Activated T-helper 17 cell treated with anti-CD3 and anti-CD28 coated beads, Interleukin-2, amount 50 U/mL, for 72 hours (primary cell): ENCODE results near the gene LRP1B. TPM values are rescaled to one million over a fixed set of nuclear protein-coding genes. Genes with fewer than 3 reads are reported as not detected.

ENCODE experiments used
- ATAC-seq: fragments of 150-1000 bp; cut with Tn5 transposase; replicated peaks from 2 replicates; pipeline ENCODE4 v1.10.0; 2021; ENCODE audit warnings: mild to moderate bottlenecking, moderate library complexity
- H3K27ac Mint-ChIP-seq: one replicate; pipeline ENCODE4 v1.8.0; 2022; ENCODE audit warnings: mixed read lengths
- H3K27me3 Mint-ChIP-seq: one replicate; pipeline ENCODE4 v1.8.0; 2022; ENCODE audit warnings: mixed read lengths
- H3K36me3 Mint-ChIP-seq: one replicate; pipeline ENCODE4 v1.8.0; 2022; ENCODE audit warnings: low read depth, mild to moderate bottlenecking, mixed read lengths
- H3K4me1 Mint-ChIP-seq: one replicate; pipeline ENCODE4 v1.8.0; 2022; ENCODE audit warnings: mixed read lengths
- H3K4me3 Mint-ChIP-seq: one replicate; pipeline ENCODE4 v1.8.0; 2022; ENCODE audit warnings: mild to moderate bottlenecking, mixed read lengths
- H3K9me3 Mint-ChIP-seq: one replicate; pipeline ENCODE4 v1.8.0; 2022; ENCODE audit warnings: mixed read lengths
- total RNA-seq, 2 donors: library from RNA; stranded (reverse); gene quantifications; one replicate each; pipeline ENCODE4 v1.2.3, GENCODE V29; 2022

LRP1B gene
- total RNA-seq, 2 donors from 2014 or later = not detected

DNA sequence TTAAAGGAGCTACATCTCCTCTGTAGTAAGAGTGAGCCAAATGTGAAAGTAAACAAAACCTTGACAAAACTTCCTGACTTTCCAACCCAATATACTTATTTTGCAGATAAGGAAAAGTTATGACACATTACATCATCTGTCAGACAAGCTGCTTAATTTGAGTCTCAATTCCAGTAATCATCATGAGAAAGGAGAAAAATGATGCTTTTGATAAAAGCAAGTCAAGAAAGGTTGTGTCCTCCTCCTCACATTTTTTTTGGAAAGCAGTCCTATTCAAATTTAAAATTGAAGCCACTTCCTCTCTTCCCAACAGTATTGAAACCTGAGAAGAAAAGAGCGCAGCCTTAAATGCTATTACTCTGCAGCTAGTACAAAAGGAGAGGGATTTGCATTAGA lies 519.6 kb downstream of the LRP1B start:
- no peak for ATAC-seq
- Mint-ChIP-seq H3K27me3 (no peaks in the 10 kb centered on the region), H3K4me3 (no peak overlapping the region), H3K9me3 (peaks cover 18% of the 10 kb centered on the region), H3K36me3 (no peaks in the 10 kb centered on the region), H3K4me1 (no peaks in the 10 kb centered on the region), H3K27ac (no peak overlapping the region)

DNA sequence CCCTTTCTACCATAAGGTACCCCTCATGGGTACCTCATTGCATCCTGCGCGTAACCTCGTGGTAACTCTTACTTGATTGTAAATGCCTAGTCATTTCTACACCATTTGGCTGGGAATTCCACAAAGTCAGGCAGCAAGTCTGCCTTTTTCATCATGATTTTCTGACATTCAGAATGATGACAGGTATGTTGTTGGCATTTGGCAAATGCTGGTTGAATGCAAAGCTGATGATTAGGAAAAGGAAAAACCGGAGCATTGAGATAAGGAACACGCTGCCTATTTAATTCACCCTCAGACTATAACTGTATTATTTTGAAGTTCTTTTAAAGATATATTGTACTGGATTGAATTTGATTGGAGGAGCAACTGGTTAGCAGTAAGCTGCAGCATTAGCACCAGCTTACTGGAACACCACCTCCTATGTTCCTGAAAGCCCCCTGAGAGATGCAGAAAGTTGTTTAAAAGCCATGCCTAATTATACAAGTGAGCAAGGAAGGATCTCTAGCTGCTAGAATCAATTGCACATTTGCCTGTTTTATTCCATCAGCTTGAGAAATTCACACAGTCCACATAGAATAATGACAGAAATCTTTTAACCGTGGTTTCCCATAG lies 520.1 kb downstream of the LRP1B start:
- Mint-ChIP-seq H3K4me3 (no peak overlapping the region), H3K27me3 (no peaks in the 10 kb centered on the region), H3K4me1 (no peaks in the 10 kb centered on the region), H3K9me3 (peaks cover 18% of the 10 kb centered on the region), H3K27ac (no peak overlapping the region), H3K36me3 (no peaks in the 10 kb centered on the region)
- no peak for ATAC-seq

DNA sequence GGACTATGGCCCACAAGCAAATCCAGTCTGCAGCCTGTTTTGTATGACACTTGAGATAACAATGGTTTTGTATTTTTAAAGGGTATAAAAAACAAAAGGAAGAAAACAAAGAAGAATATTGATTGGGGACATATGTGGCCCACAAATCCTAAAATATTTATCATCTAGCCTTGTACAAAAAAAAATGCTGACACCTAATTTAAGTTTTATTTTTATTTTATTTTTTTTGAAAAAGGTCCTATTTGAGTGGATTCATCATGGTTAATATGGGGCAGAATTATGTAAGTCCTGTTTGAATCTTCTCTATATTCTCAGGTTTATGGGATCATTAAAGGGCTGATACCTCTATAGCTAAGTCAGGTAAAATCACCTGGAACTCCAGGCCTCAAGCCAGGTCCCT lies 525.7 kb downstream of the LRP1B start:
- no peak for ATAC-seq
- Mint-ChIP-seq H3K27me3 (no peaks in the 10 kb centered on the region), H3K9me3 (peaks cover 17% of the 10 kb centered on the region), H3K4me3 (no peak overlapping the region), H3K27ac (no peak overlapping the region), H3K4me1 (no peaks in the 10 kb centered on the region), H3K36me3 (no peaks in the 10 kb centered on the region)

DNA sequence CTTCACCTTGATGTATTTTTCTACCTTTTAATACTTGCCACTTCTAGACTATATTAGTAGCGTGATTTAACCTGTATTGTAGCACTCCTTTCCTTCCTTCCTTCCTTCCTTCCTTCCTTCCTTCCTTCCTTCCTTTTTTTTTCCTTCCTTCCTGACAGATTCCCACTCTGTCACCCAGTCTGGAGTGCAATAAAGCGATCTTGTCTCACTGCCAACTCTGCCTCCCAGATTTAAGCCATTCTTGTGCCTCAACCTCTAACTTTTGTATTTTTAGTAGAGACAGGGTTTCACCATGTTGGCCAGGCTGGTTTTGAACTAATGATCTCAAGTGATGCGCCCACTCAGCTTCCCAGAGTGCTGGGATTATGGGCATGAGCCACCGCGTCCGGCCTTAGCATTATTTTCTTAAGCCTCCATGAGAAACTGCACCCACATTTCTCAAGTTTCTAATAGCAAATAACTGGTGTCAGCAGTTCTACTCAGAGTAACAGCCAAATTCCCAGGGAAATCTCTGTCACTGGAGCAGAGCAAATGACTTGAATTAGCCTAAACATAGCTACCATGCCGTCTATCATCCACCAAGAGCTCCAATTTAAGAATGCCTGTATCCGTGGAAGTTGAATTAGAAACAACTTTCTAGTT lies 529.2 kb downstream of the LRP1B start:
- Mint-ChIP-seq H3K36me3 (no peaks in the 10 kb centered on the region), H3K27ac (no peak overlapping the region), H3K4me3 (no peak overlapping the region), H3K27me3 (no peaks in the 10 kb centered on the region), H3K9me3 (peaks cover 17% of the 10 kb centered on the region), H3K4me1 (no peaks in the 10 kb centered on the region)
- no peak for ATAC-seq

DNA sequence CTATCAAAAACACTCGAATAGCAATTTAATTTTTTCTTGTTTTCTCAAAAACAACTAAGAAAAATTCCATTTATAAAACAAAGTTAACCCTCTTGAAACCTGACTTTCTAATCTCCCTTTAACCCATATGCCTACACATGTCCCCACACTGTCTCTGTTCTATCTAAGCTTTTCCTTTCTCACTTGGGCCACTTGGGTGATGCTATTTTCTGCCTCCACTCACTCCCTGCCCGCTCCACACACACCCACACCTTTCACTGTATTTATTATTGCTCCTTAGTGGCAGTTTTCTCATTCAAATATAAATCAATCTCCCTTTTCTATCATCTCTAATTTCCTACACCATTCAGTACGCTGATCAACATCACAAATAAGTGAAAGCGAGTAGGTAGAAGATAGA lies 531.1 kb downstream of the LRP1B start:
- Mint-ChIP-seq H3K4me3 (no peak overlapping the region), H3K4me1 (no peaks in the 10 kb centered on the region), H3K36me3 (no peaks in the 10 kb centered on the region), H3K27ac (no peak overlapping the region), H3K9me3 (peaks cover 17% of the 10 kb centered on the region), H3K27me3 (no peaks in the 10 kb centered on the region)
- no peak for ATAC-seq

DNA sequence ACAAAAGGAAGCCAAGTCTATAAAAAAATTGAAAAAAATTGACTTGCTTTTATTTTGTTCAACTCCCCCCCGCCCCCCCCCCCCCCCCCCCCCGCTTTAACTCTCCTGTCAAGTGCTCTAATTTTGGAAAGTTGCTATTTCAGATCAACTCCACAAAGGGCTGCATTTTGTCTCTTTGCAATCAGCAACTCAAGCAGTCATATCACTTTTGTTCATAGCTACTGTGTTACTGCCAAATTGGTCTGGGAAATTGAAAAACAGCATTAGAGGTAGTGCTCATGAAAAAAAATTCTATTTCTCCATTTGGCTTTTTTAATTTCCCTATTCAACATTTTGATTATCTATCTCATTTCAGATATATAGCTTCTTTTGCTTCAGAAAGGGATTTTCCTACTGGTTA lies 531.8 kb downstream of the LRP1B start:
- no peak overlapping the region for H3K4me3 Mint-ChIP-seq
- H3K9me3 Mint-ChIP-seq = peaks cover 14% of the 10 kb centered on the region
- no peak overlapping the region for H3K27ac Mint-ChIP-seq
- ATAC-seq = no peak
- H3K27me3 Mint-ChIP-seq = no peaks in the 10 kb centered on the region
- H3K4me1 Mint-ChIP-seq = no peaks in the 10 kb centered on the region
- H3K36me3 Mint-ChIP-seq = no peaks in the 10 kb centered on the region

DNA sequence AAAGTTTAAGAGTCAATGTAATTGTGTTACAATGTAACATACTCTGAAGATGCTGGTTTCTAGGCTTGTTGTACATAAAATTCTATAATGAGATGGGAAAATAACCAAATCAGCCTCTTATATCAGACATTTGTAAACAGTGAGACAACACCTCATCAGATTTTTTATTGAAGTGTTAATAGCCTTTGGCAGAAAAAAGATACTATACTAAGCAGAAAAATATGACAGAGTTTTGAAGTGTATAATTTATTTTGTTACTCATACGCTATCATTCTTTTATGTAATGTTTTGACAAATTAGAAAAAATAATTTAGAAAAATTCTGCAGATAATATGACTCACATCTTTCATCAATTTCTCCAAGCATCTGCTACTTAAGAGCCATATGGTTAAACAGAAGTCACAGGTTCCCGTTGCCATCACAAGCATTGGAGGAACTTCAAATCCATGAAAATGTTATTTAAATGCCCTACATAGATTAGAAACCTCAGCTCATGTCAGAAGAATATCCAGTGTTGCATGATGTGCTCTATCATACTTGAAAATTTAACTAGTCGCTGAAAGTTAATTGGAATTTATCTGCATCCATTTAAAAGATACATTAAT lies 535.4 kb downstream of the LRP1B start:
- H3K9me3 Mint-ChIP-seq = peaks cover 18% of the 10 kb centered on the region
- no peak overlapping the region for H3K4me3 Mint-ChIP-seq
- ATAC-seq = no peak
- H3K27me3 Mint-ChIP-seq = no peaks in the 10 kb centered on the region
- no peak overlapping the region for H3K27ac Mint-ChIP-seq
- H3K36me3 Mint-ChIP-seq = no peaks in the 10 kb centered on the region
- H3K4me1 Mint-ChIP-seq = no peaks in the 10 kb centered on the region

DNA sequence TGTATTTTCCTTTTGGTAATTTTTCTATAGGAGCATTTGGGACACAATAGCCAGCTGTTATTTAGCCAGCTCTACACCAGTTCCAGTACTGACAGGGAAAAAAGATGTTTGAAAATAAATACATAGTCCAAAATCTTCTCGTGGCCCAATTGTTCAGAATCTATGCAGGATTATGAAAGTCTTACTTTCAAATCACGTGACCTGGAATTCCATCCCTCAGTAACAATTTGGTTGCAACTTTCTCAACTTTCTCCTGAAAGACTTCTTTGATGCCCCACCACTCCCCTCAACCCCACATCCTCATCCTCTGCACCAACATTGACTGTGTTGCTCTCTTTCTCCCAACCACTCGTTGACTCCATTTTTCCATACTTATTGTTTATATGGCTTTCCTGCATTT lies 539.0 kb downstream of the LRP1B start:
- Mint-ChIP-seq H3K4me3 (no peak overlapping the region), H3K36me3 (no peaks in the 10 kb centered on the region), H3K27ac (no peak overlapping the region), H3K9me3 (peaks cover 12% of the 10 kb centered on the region), H3K4me1 (no peaks in the 10 kb centered on the region), H3K27me3 (no peaks in the 10 kb centered on the region)
- ATAC-seq = no peak

DNA sequence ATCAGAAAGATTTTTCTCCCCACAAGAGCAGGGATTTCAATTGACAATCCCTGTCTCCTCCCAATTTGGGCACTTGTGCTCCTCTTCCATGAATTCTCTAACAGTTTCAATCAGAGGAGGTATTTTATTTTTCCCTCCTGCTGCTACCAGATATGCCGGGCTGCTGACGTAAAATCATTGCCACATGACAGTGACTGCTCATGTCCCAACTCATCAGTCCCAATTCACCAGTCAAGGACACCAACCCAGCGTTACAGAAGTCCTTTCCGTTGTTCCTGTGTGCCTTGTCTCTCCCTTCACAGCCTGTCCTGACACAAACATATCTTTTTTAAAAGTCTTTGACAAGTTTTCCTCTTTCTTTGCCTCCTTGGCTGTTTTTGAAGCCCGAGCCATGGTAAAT lies 540.2 kb downstream of the LRP1B start:
- Mint-ChIP-seq H3K4me3 (no peak overlapping the region), H3K27ac (no peak overlapping the region), H3K9me3 (peaks cover 12% of the 10 kb centered on the region), H3K36me3 (no peaks in the 10 kb centered on the region), H3K4me1 (no peaks in the 10 kb centered on the region), H3K27me3 (no peaks in the 10 kb centered on the region)
- no peak for ATAC-seq

DNA sequence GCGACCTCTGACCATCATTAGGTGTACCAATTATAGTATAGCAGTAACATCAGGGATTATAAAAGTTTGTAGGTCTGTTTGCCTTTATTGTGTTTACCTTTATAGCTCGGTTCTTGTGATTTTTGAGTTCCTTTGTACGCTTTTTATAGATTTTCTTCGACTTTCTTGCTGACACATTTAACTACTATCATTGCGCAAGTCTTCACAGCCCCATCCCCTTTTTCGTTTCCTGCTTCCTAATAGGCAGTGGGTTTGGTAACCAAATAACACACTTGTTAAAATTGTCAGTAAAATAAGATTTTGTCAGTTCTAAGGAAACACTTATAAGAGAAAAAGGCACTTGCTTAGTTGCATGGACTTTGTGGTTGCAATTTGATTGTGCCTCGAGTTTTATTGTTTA lies 541.5 kb downstream of the LRP1B start:
- no peak for ATAC-seq

DNA sequence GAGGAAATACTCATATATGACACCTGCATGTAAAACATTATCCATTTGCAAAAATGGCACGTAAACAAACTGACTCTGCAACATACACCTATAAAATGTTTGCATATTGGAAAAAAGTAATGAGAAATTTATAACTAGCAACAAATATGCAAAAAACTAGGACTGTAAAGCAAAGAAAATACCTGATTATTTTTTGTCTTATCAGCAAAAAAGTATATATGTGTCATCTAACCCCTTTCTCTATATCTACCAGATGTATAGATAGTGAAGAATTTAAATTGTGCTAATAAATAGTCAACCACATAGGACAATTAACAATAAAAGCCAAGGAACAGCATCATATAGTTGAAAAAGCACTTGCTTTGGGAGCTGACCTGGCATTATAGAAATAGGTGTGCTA lies 543.8 kb downstream of the LRP1B start:
- H3K27ac Mint-ChIP-seq = no peak overlapping the region
- H3K27me3 Mint-ChIP-seq = no peaks in the 10 kb centered on the region
- H3K4me3 Mint-ChIP-seq = no peak overlapping the region
- no peaks in the 10 kb centered on the region for H3K36me3 Mint-ChIP-seq
- ATAC-seq = no peak
- H3K4me1 Mint-ChIP-seq = no peaks in the 10 kb centered on the region
- H3K9me3 Mint-ChIP-seq = peaks cover 12% of the 10 kb centered on the region

More for the DNA sequence above, 541.5 kb downstream of the LRP1B start:
- no peak overlapping the region for H3K4me3 Mint-ChIP-seq
- peaks cover 12% of the 10 kb centered on the region for H3K9me3 Mint-ChIP-seq
- H3K36me3 Mint-ChIP-seq = no peaks in the 10 kb centered on the region
- no peak overlapping the region for H3K27ac Mint-ChIP-seq
- no peaks in the 10 kb centered on the region for H3K4me1 Mint-ChIP-seq
- no peaks in the 10 kb centered on the region for H3K27me3 Mint-ChIP-seq

DNA sequence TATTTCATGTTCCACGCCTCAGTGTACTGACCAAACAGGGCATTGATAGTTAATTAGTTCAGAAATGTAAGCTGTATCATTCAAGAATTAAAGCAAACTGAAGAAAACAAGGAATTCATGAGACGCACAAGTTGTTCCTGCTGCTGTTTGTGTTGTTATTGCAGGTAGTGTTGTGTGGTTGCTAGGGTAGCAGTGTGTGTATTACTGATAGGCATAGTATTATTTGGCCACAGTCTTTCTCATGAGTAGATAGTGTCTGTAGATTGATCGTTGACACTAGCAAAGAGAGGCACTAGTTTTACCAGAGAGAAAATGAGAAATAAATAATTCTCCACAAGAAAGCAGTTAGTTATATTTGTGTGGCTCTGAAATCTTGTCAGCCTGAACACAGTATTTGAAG lies 548.6 kb downstream of the LRP1B start:
- no peaks in the 10 kb centered on the region for H3K27me3 Mint-ChIP-seq
- no peak overlapping the region for H3K4me3 Mint-ChIP-seq
- ATAC-seq = no peak
- H3K27ac Mint-ChIP-seq = no peak overlapping the region
- no peaks in the 10 kb centered on the region for H3K36me3 Mint-ChIP-seq
- H3K4me1 Mint-ChIP-seq = no peaks in the 10 kb centered on the region
- peaks cover 4% of the 10 kb centered on the region for H3K9me3 Mint-ChIP-seq

DNA sequence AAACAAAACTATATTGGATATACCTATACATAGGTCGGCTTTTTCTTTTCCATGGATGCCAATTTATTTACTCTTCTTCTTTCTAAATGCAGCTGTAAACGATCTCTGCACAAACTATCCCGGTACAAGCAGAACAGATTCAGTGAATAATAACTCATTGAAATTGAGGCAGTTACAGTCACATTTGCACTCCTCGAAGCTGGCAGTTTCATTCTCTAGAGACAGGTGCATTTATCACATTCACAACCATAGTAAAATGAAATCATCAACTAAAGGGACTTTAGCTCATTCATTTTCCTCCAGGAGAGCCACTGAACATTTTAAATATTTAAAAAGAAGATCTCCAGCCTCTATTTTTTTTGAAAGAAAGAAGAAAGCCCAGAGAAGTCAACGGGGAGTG lies 551.7 kb downstream of the LRP1B start:
- Mint-ChIP-seq H3K27me3 (no peaks in the 10 kb centered on the region), H3K36me3 (no peaks in the 10 kb centered on the region), H3K4me3 (no peak overlapping the region), H3K9me3 (peaks cover 11% of the 10 kb centered on the region), H3K27ac (no peak overlapping the region), H3K4me1 (no peaks in the 10 kb centered on the region)
- ATAC-seq = no peak

DNA sequence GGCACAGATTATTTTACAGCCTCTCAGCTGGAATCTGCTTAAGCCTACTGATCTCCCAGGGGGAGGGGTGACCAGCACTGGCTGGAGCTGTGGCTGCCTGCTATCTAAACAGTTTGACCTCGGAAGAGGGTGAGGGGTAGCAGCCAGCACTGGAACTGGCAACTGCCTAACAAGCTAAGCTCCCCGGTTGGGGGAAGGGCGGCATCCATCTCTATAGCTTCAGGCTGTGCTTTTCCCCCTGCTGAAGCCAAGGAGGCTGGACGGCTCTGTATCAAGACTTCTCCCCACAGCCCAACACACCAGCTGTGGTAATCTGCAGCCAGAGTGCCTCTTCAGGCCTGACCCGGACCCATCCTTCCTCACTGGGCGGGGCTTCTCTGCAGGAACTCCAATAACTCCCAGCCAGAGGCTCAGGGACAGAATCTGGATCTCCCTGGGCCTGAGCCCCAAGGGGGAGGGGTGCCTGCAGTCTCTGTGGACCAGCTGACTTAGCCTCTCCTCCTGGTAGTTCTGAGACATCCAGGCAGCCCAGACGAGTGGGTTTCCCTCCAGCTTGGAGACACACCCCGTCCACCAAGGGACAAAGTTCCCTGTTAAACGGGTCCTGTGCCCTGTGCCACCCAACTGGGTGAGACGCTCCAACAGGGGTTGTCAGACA lies 560.2 kb downstream of the LRP1B start:
- Mint-ChIP-seq H3K4me1 (no peaks in the 10 kb centered on the region), H3K36me3 (no peaks in the 10 kb centered on the region), H3K27ac (no peak overlapping the region), H3K4me3 (no peak overlapping the region), H3K27me3 (no peaks in the 10 kb centered on the region), H3K9me3 (peaks cover 27% of the 10 kb centered on the region)
- no peak for ATAC-seq

DNA sequence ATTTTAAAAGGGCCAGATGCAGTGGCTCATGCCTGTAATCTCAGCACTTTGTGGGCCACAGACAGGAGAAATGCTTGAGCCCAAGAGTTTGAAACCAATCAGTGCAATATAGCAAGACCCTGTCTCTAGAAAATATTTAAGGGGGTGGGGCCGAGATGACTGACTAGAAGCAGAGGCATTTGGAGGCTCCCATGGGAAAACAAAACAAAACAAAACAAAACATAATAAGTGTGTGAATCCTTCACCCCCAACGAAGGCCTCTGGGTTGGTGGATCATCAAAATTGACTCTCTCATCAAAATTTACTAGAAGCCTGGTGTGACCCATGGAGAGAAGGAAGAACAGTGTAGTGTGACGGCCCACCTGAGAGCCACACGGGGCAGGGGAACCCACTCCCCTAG lies 560.9 kb downstream of the LRP1B start:
- Mint-ChIP-seq H3K4me3 (no peak overlapping the region), H3K9me3 (peaks cover 27% of the 10 kb centered on the region), H3K36me3 (no peaks in the 10 kb centered on the region), H3K27ac (no peak overlapping the region), H3K27me3 (no peaks in the 10 kb centered on the region), H3K4me1 (no peaks in the 10 kb centered on the region)
- no peak for ATAC-seq
